ENCODE results near the gene TRAF3.
A peak's percentile ranks its signal among the peaks of the same experiment; 100 is the strongest.

Gene TRAF3

DNA sequence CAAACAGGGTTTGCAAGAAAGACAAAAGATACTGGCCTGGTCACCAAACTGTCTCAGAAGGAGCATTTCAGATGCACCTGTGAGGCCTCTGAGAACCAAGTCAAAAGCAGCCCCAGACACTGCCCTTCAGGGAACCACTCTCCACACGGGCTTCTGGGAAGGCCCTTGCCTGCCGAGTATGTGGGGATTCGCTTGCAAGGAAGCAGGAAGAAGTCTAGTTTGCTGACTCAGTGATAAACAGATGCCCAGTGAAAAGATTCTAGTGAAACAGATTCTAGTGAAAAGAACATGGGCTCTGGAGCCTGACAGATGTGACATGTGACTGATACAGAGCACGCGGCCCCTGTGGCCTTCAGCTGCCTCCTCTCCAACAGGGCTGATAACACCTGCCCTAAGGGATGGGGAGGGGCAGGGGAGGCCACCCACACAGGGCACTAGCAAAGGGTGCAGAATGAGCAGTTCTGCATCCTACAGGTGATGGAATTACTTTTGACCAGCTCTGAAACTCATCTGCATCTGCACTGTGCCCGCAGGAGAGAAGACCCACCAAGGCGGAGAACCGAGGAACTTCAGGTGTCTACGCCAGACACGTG lies 164.3 kb downstream of the TRAF3 start:
- DNase-seq: no peak

DNA sequence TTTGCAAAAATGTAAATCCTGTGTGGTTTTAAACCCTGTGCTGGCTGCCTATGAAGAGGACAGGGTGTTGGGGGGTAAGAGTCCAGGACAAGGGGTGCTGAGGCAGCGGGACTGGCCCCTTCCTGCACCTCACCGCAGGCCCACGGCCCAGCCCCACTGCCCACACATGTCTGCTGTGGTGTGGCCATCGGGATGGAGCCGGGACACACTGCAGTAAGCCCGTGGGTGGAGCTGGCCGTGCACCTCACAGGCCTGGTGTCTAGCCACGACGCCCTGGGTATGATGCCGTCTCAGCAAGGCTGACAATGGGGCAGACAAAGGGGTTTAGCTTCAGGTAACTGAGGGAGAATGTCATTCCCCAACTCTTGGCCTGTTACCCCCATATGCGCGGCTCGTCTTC lies 164.8 kb downstream of the TRAF3 start:
- DNase-seq: no peak

DNA sequence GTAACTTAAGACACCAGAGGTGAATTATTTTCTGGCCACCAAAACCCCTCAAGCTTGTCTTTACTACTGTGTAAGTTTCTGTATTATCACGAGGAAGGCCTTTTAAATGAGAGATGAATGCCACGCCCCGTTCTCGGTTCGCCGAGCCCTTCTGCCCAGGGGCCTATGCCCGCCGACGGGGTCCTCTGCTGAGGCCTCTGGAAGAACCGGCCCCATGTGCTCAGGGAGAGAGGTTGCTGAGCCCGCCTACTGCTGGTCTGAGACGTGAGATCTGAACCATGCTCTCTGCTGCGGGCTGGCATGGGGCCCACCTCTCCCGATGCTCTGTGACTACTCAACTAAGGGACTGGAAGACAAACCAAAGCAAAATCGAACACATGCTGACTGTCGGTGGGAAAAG lies 166.2 kb downstream of the TRAF3 start:
- no peak for DNase-seq

DNA sequence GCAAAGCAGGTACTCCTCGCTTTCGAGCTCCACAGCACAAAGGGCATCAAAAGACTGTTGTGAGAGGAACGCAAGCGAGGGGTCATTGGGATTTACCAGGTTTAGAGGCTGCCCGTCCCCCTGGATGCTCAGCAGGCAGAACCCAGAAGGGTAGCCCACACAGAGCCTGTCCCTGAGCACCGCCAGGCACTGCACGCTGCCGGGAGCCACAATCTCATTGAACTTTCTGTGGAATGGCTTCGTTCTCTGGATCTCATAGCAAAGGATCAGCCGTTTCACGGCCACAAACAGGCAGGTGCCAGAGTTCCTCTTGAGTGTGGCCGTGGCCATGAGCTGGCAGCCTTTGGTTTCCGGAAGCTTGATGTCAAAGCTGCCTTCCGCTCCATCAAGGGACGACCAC lies 166.7 kb downstream of the TRAF3 start:
- DNase-seq: no peak

DNA sequence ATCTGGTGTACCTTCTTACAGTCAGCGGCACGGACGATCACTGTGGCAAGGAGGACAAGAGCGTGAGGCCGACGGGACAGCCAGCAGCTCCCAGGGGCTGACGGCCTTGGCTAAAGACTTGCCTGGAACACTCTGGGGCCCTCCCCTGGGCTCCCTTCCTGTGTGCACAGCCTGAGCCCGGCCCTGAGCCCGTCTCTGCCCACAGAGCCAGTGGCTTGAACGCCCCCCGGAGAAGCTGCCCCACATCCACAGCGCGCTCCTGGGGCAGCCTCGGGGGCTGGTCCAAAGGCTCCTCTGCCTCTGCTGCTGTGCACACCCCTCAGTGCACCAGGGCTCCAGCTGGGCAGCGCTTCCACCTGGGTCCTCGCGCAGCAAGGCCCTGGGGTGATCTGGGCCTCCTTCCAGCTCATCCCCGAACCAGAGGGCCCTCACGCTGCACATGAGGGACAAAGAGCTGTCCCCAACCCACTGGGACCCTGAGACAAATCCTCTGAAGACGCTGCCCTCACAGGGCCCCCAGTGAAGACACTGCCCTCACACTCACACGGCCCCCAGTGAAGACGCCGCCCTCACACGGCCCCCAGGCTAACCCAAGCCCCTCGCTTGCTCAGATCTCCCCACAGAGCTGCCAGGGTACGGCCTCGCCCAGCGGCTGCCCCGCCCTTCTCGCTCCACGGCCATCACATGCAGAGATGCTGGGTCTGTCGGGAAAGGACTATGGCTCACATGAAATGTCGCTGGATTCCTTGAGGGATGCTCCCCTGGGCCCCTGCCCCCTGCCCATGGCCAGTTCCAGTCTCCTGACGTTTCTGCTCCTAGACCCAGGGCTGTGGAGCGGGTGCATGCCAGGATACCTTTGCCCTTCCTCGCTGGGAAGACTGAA lies 167.4 kb downstream of the TRAF3 start:
- no peak for DNase-seq

DNA sequence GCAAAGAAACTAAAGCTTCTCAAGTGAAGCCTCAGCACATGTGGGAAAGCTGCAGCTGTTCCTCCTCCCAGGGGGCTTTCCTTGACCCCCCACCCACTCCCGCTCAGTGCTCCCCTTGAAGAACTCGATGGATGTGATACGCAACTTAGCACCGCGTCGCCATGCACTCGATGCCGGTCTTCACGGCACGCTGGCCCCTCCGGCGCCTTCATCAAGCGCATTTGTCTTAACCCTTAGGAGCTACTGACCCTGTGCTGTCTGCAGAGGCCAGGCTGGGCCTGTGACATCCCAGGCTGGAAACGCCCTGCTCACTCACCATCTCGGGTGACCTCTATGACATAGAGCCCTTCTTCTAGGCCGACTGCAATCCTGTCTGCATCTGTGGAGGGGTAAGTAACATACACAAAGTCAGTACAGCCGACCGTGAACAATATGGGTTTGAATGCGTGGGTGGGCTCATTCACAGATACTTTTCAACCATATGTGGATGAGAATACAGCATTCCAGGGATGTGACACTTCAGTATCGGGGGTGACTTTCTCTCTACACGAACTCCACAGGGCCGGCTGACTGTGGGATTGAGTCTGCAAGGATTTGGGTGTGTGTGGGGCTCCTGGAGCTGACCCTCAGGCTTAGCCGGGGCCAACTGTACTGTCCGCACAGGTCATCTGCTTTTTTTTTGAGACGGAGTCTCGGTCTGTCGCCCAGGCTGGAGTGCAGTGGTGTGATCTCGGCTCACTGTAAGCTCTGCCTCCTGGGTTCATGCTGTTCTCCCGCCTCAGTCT lies 168.3 kb downstream of the TRAF3 start:
- DNase-seq: peak; percentile 53

DNA sequence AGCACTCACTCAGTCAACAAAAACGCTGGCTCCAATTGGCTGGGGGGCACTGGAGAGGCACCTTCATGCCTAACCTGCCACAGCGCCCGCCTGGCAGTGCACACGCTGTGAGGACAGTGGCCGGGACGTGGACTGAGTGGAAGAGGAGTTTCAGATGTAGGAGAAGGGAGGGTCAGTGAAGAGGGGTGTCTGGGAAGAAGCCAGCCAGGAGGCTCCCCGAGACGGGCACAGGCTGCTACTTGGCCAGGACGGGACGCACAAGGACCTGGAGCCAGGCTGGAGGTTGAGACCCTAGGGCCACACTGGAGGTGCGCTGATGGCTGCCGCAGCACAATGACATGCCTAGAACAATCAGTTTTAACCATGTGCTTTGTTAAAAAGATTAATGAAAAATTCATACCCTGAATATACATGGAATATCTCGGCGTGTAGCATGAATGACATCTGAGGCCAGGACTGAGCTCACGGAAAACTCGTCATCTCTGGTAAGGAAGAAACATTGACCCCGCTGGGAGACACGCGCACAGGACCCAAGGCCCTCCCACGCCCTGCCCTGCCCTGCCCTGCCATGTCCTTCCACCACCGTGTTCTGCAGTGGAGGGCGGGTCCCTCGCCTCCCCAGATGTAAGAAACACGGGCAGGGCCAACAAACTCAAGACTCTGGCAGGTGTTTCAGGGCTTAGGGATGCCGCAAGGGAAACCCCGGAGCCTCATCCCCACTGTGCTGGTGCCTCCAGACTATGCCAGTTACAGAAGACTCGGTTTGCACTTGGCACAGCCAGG lies 170.3 kb downstream of the TRAF3 start:
- no peak for DNase-seq

DNA sequence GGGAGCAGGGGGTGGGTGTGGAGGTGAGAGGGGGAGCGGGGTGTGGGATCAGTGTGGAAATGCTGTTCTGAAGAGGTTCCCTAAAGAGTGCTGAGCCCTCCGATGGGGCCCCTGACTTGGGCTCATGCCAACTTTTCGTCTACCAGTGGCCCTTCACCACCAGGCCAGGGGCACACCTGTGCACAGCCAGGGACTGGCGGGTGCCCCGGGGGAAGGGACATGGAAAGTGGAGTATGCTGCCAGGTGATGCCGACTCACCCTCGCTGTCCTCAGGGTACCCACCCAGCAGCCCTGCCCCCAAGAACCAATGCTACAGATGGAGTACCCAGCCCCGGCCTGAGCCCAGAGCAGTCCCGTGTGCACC lies 171.4 kb downstream of the TRAF3 start:
- no peak for DNase-seq

DNA sequence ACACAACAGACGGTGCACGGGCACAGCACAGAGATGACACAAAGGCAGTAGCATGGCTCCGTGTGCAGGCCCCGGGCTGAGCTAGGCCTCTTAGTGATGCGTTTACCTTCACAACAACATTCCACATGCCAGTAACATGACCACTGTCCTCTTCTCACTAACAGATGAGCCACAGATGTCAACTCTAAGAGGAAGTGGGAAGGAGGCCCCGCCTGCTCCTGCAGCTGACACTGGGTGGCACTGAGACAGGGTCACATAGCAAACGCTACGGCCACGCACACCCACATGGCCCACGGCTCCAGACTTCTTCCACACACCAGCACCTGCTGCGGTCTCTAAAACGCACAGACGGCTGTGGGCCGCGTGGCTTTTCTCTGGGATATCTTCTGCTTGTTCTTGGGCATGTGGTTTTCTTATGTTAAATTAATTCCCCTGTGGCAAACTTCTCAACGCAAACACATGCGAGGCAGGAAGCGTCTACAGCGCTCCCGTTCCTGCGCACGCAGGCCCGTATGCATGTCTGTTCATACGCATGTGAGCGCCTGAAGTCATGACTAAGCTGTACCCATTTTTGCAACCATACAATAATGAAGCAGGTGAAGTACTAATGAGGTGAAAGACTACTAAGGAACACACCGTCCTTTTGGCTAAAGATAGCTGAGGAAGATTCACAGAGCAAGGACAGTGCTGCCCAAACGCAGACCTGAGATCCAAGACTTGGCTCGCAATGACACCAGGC lies 172.0 kb downstream of the TRAF3 start:
- peak; percentile 67 for DNase-seq

DNA sequence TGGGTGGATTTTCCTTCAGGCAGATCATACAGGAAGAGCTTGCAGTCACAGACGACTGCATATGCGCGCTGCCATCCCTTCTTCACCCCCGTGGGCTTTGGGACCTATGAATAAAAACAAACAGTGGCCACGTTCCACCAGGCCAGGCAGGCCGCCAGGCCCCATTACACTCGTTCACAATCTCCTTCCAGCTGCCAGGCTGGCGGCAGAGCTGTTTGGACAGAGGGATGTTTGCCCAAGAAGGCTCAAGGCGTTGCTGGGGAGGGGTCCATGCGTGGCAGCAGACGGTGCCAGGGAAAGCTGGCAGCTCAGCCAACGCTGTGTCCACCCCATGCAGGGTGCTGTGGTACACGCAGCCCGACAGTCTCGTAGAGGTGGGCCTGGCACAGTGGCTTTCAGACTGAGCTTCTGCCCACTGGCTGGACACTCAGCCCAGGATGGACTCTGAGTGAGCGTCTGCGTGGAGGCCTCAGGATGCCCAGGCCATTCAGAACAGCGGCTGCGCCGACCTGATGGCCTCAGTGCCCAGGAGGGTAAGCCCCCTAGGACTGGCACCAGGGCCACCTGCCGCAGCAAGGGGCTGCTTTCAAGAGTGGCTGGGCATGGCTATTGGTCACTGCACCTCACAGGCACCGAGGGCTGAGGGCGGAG lies 172.7 kb downstream of the TRAF3 start:
- DNase-seq: peak; percentile 27

DNA sequence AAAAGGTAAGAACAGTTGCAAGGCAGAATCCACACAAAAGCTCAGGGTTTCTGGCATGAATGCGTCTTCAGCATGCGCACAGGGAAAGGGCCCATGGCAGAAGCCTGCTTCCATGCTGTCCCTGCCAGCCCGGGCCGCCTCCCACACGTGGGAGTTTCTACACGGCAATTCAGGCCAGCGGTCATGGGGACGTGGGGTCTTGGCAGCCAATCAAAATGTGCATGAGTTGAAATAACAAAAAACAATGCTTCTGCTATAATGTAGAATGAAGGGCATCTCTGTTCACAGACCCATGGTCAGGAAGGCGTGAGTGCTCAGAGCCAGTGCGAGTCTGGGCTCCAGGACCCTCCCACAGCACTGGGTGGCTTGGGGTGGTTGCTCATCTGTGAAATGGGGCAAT lies 173.8 kb downstream of the TRAF3 start:
- no peak for DNase-seq

DNA sequence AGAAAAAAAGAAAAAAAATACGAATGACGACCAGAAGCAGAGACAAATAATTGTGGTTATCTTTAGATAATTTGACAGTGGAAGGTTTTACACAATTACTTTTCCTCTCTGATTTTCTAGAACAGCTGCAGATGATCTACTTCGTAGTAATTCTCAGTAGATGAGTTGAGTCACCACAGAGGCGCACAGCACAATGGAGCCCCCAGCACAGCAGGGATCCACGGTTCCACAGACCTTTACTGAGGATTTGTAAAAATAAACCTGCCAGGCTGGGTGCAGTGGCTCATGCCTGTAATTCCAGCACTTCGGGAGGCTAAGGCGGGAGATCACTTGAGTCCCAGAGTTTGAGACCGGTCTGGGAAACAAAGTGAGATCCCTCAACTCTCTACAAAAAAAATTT lies 174.6 kb downstream of the TRAF3 start:
- DNase-seq: peak; percentile 92

DNA sequence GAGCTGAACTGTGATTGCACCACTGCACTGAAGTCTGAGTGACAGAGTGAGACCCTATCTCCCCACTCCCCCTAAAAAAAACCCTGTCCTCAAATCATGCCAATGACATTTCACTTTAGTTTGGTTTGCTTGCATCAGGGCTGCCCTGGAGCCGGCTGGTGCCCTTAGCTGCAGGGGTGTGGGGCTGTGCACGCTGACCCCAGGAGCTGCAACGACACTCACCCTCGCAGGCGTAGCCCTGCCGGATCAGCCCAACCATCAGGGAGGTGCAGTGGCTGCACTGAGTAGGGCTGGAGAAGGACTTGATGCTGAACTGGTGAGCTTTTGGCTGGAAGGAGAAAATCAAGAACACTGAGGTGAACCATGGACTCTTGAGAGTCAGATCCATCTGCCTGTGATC lies 175.0 kb downstream of the TRAF3 start:
- no peak for DNase-seq

DNA sequence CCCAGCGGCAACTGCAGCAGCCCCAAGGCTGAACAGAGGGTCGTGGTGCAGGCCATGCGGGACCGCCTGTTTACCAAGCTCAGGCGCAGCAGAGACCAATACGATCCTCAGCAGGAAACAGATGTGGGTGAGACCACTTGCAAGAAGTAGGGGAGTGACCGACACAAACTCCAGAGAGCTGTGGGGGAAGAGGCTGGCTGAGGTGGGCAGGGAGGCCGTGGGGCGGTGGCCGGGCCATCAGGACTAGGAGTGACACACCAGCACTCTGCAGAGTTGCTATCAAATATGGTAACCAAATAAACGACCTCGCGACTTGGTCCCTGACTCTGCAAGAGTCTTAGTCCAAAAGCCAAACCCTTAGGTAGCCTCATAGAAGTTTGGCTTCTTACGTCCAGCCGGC lies 175.9 kb downstream of the TRAF3 start:
- DNase-seq: no peak

DNA sequence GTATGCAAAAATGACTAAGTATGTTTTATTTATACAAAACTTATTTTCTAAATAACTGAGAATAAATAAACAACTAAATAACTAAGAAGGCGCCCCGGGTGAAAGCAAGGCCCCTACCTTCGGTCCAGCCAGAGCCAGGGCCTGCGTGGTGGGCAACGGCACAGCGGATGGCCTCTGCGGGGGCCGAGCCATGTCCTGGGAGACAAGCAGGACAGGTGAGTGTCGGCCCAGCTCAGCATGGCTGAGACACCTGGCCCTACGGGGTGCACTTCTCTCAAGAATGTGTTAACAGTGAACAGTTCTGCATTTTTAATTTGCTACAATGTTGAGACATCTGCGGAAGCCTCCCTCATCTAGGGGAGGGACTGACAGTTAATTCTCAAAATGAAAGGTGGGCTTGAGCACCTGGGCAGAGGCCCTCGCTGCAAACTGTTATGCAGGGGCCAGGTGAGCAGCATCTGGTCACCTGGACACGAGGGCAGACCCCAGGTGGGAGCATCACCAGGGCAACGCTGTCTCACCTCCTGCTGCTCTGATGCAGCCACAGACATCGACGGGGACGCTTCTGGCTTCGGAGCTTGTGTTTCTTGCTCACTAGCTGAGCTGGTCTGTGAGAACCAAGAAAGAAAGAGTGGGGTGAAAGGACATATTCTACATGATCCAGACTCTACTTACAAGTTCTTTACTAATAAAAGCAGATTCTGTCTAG lies 177.0 kb downstream of the TRAF3 start:
- no peak for DNase-seq

DNA sequence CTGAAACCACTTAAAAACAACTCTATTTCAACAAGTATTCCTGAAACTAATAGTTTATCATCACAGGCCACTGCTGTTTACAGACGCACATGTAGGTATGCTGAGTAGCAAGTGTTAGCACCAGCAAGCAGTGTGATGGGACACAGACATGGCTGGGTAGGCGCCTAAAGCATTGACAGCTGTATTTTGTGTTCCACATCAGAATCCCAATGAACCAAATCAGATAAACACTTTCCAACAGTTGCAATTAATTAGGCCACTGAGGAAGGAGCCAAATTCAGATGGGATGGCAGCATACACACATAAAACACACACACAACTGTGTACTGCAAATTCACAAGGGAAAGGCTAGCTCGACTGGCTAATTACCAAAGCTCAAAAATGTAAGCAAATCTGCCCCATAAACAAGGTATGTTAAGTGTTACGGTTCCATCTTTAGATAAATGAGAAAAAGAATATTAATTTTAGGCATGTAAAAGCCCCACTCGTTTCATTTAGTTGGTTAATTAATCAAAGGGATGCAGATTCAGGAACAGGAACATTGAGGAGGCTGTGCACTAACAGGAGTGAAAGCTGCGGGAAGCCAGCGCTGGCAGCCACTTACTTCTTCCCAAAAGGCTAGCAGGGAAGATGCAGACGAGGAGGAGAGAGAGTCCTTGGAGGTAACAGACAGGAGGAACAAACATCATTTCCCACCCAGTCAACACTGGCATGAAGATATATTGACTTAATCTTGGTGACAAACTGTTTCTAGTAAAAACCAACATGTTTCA lies 178.6 kb downstream of the TRAF3 start:
- no peak for DNase-seq

DNA sequence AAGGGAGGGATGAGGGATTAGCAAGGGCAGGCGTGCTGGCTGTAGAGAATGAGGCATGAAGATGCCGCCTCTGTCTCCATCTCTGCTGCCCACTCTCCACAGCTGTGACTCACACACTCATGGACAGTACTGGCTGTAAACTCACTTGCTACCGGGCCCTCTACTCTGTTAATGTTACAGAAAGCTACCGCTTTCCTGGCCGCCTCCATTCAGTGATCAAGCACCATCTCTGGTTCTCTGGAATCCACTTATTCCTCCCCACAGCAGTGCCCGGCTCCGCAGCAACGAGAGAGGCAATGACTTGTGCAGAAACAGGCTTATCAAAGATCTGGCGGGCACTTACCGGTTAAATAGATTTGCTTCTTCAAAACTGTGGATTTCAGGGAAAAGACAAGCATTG lies 180.0 kb downstream of the TRAF3 start:
- no peak for DNase-seq

DNA sequence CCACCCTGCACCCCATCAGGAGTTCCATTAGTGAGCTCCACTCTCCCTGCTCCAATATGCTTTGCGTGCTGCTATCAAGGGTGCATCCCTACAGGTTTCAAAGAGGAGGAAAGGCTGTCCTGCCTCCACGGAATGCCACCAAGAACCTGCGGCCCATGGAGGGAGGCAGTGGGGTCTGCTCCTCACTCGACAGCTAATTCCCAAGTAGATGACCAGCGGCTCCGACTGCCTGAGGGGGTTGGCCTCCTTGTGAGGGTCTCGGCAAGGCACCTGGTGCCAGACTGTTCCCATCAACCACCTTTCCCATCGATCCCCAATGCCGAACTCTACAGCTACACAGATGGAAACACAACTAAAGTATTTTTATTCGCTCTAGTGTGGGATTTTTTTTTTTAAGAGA lies 181.2 kb downstream of the TRAF3 start:
- DNase-seq: no peak

Measured in fibroblast of skin of scalp (primary cell).